GM12891 (cell line): ENCODE measurements around the gene KRT2.

Experiments used
- POLR2A ChIP-seq: IDR thresholded peaks from 2 replicates; pipeline ENCODE4 v1.6.1; 2011; ENCODE audit warnings: low read depth, low read length, control low read depth
- POLR2AphosphoS5 ChIP-seq: IDR thresholded peaks from 2 replicates; pipeline ENCODE4 v1.6.1; 2011; ENCODE audit warnings: low read depth, low read length, control low read depth
- TAF1 ChIP-seq: IDR thresholded peaks from 2 replicates; pipeline ENCODE4 v1.6.1; 2011; ENCODE audit warnings: low read depth, low read length, control low read depth

DNA sequence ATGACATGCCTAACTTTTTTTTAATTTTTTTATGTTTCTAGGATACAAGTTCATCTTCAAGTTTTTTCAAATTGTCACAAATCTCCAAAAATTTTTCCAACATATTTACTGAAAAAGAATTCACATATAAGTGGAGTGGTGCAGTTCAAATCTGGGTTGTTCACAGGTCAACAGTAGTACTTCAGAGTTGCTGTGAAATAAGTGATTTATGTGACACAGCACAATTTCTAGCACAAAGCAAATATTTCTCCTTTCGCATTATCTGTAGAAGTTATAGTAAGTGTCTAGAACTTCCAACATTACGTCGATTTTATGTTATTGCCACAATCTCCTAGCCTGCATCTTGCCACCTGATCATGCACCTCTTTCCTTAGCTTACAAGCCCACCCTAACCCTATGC, 9.7 kb upstream of the KRT2 start:
- no peak for TF ChIP-seq POLR2A
- TF ChIP-seq POLR2AphosphoS5: no peak
- TF ChIP-seq TAF1: no peak
